HCEC 1CT (cell line): ENCODE results near the gene AMT.

ENCODE experiments used
- DNase-seq: peaks from one replicate; pipeline ENCODE4 v3.0.0-alpha.2; 2017

AMT gene

DNA sequence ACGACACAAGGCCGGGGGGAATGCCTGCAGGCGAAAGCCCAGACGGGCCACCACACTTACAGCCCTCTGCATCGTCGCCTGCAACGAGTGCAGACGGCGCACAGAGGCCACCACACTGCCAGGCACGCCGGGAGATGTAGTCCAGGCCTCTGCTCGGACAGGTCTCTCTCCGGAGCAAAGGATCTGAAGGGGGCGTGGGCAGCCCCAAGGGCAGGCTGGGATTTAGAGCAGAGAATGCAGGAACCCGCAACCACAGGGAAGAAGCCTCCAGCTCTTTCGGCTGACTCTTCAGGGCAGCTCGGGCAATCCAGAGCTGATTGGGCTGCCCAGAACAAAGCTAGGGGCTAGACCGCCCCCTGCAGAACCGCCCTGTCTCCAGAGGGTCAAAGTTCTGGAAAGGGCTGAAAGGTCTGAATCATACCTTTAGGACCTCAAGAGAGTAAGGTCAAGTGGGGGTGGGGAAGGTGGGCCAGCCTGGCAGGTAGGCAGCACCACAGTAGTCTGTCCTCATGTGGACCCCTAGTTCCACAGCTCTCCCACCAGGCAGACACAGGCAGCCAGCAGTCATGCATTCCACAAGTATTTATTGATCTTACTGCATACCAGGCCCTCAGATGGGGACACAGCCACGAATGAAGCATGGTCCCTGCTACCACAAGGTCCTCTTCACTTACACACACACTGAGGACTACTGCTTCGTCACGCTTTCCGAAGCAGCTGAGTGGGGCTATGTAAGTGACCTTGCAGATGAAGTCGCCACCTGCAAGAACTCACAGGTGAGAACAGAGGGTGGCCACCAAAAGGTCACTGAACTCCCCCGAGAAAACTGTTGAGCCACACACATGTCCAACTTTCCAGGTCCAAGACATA, at the start of gene AMT:
TSS of gene AMT (minus strand) at position 95 of the 870 bp plus-strand sequence. CDS start at position 72, 23 bp downstream.
- DNase-seq: no peak

DNA sequence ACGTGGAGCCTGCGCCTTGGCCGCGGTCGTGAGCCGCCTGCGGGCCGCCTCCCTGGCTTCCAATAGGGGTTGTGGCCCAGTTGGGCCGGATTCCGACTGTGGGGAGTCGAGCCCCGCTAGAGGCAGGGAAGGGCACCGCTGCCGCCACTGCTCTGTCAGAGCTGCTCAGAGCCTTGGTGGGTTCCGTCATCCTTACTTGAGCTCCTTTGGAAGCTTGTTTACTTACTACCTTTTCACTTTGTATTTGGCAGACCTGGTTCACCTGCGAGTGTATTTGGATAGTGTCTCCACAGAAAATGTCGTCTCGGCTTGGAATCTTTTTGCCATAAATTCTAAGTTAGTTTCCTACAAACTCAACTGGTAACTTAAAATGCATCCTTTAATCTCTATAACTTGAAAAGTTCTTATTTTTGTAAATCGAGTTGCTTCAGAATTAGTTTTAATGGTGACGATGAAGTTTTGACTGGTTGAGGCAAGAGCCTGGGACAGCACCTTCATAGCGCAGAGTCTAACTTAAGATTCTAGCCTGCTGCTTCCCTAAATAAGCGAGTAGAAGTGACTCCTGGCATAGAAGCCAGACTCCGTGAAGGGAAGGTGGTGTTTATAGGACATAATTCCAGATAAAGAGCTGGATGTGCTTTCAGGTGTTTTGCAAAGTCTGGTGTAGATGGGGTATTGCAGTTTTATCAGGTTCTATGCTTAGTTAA, 48.6 kb upstream of the AMT start:
- DNase-seq: no peak

- DNase-seq: peak; percentile 98
These were observed 47.9 kb upstream of the AMT start, which contains the start of gene DAG1 for GRCh38 chr3:49469936-49470713. TSS of gene DAG1 (plus strand) at chr3:49470267. CDS start at chr3:49510535, 40,268 bp downstream.

DNA sequence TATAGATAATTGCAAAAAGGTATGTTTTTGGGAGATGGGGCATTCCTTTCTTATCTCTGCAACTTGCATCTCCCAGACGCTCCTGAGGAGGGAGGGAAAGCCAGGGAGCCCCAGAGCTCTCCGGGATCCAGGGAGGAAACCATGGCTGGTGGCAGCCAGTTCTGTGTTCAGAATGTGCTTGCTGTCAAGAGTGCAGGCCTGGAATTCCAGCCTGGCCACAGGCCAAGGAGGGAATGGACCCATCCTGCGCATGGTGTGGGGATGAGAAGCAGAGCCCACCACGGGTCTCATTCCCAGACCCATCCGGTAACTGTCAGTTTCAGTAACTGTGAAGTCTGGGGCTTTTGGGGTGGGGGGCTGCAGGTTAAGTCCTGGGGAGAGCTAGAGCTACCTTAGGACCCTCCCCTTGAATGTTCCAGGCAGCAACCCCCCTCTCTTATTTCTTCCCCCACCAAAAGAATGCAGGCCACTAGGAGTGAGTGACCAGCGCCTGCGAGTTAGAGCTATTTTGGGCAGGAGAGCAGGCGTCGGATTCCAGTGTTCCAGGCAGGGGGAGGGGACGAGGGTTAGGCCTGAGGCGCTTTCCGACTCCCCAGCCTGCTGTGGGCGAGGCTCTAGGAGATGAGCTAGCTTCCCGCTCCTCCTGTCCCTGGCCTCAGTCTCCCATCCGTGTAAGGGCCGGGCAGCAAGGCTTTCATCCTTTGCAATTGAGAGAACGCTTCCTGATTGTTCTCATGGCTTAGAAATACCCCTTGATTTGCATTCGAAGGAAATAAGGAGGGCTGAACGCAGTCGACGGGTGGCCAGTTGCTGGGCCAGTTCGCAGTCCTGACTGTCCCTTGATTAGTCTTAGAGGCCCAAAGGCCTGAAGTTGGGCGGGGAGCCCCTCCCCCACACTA, 47.0 kb upstream of the AMT start:
- peak; percentile 79 for DNase-seq

- DNase-seq: no peak
These were observed 43.8 kb upstream of the AMT start for GRCh38 chr3:49466085-49466484.

DNA sequence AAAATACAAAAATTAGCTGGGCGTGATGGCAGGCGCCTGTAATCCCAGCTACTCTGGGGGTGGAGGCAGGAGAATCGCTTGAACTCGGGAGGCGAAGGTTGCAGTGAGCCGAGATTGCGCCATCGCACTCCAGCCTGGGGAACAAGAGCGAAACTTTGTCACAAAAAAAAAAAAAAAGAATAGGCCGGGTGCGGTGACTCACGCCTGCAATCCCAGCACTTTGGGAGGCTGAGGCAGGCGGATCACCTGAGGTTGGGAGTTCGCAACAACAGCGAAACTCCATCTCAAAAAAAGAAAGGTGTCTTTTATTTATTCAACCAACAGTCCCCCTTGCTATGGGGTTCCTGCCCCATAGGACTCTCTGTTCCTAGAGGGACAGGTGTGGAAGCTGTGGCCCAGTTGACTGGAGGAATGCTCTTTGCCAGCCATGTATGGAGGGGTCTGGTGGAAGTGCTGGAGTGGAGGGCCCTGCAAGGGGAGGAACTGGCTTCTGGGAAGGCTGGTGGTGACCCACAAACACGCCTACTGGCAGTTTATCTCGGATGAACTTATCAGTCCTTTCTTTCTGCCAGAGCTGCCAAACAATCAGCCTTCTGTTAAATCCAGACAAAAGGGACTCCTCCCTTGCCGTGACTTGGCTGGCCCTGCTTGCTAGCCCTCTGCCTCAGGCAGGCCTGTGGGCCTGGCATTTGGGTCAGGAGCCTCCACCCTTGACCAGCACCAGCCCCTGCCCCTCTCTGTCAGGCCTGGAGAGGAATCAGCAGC, 43.2 kb upstream of the AMT start:
- DNase-seq: no peak

DNA sequence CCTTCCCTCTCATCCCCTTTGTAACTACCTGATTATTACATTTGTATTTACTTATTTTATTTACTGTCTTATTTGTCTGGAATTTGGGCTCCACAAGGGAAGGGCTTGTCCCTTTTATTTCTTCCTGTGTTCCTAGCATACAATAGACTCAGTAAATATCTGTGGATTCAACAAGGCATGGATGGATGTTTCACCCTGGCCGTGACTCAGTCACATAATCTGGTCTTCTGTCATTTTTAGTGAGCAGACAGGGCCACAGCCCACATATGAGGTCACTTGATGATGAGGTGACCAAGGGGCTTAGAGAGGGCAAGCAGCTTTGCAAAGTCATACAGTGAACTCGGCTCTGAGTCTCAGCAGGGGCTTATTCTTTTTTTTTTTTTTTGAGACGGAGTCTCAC, 39.9 kb upstream of the AMT start:
- DNase-seq: peak; percentile 8

GRCh38 chr3:49461443-49462171, 39.3 kb upstream of the AMT start:
- DNase-seq: peak; percentile 7

DNA sequence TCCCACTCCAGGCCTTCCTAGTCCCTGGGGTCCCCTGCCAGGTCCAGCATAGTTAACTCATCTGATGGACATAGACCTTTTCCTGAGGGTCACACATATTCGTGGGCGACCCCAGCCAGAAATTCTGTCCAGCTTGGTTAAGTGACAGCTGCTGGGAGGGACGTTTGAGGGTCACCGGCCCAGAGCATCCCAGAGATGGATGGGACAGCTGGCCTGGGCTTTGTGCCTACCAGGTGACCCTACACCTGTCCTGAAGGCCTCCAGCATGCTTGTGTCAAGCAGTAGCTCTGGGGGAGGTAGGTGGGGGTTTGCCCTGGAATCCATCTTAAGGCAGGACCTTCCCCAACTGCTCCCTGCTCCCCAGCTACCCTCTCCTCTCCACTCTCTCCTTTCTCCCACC, 38.7 kb upstream of the AMT start:
- no peak for DNase-seq

- DNase-seq: no peak
These were observed 38.1 kb upstream of the AMT start for GRCh38 chr3:49460188-49460890.

DNA sequence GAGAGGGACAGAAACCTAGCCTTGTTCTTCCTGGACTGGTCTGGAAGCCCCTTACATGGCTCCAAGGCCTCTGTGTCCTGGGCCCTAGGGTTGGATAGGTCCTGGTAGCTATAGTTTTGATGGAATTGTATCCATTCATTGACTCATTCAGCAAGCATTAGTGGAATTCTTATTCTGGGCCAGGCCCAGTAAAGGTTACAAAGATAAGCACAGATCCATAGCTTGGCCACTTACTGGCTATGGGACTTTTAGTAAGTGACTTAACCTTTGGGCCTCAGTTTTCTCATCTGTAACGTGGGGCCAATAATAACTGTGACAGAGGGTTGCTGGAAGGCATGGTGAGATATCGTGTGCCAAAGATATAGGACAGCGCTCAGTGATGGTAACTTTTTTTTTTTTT, 34.2 kb upstream of the AMT start:
- peak; percentile 16 for DNase-seq

GRCh38 chr3:49454898-49455681, 32.8 kb upstream of the AMT start:
- DNase-seq: no peak

DNA sequence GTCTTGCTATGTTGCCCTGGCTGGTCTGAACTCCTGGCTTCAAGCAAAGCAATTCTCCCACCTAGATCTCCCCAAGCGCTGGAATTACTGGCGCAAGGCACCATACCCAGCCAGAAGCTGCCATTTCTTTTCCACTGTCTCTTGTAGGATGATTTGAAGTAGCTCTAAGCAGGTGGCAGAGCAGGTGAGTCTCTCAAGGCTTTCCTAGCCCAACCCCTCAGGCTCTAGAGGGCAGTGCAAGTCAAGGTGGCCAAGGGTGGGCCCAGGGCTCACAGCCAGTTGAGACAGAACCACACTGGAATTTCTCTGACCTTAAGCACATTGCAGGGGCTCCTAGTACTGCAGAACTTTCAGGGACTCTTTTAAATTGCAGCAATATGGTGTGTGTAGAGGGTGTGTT, 32.2 kb upstream of the AMT start:
- DNase-seq: no peak

DNA sequence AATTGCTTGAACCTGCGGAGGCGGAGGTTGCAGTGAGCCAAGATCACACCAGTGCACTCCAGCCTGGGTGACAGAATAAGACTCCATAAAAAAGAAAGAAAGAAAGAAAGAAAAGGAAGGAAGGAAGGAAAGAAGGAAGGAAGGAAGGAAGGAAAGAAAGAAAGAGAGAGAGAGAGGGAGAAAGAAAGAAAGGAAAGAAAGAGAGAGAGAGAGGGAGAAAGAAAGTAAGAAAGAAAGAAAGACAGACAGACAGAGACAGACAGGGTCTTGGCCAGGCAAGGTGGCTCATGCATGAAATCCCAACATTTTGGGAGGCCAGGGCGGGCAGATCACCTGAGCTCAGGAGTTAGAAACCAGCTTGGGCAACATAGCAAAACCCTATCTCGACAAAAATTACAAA, 31.3 kb upstream of the AMT start:
- no peak for DNase-seq

- DNase-seq: no peak
These were observed 23.1 kb upstream of the AMT start for GRCh38 chr3:49445391-49445790.

DNA sequence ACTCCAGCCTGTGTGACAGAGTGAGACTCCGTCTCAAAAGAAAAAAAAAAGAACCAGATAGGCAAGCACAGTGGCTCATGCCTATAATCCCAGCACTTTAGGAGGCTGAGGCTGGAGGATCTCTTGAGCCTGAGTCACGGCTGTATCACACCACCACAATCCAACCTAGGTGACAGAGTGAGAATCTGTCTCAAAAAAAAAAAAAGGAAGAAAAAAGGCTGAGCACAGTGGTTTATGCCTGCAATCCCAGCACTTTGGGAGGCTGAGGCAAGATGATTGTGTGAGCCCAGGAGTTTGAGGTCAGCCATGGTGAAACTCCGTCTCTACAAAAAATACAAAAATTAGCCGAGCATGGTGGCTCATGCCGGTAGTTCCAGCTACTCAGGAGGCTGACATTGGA, 12.5 kb upstream of the AMT start:
- DNase-seq: no peak

- no peak for DNase-seq
These were observed 6.4 kb upstream of the AMT start for GRCh38 chr3:49428752-49429080.

GRCh38 chr3:49427586-49427985, 5.3 kb upstream of the AMT start:
- peak; percentile 31 for DNase-seq

DNA sequence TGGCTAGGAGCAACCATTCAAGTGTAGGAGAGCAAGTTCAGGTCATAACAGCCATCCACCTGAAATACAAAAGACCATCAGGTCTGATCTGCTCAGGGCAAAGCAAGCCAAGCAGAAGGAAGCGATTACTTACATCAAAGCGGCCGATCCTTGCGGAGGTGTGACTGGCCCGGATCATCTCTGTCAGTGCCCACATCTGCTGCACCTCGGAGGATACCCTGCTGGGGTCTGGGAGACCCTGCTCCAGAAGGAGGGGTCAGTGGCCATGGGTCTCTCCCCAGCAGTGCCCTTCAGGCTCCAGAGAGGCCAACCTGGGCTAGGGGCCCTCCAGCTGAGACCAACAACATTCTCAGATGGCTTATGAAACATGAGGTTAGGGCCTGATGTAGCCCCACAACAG, 2.5 kb upstream of the AMT start:
- no peak for DNase-seq
